PC-9 (cell line): Measurements from ENCODE around the gene S100Z.

Source experiments
- EZH2 ChIP-seq: fragments of 200-600 bp; sonication (generic); IDR thresholded peaks from 2 replicates; pipeline ENCODE4 v1.8.0; 2017; ENCODE audit warnings: antibody characterized with exemption, low read depth
- TF ChIP-seq, protein P1 (sequence below): fragments of 200-600 bp; sonication (generic); conservative IDR thresholded peaks from 2 replicates; pipeline ENCODE4 v1.6.1; 2017; ENCODE audit warnings: mixed run types, antibody characterized with exemption, mild to moderate bottlenecking, moderate library complexity

DNA sequence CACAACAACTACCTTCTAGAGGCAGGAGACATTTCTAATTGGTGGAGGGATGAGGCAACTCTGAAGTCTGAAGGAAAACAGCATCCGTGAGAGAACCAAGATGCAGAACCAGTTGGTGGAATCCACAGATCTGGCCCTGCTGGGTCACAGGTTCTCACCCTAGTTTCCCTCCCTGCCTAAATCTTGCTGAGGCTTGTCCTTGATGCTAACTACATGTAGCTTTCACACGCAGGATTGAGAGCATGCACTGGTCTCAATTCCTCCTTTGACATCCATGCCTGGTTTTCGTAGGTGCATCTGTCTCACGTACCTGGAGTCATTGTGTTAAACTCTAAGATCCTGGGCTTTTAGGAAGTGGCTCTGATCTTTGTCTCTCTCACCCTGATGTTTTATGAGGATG, 40.7 kb upstream of the S100Z start:
- TF ChIP-seq, protein P1, sequence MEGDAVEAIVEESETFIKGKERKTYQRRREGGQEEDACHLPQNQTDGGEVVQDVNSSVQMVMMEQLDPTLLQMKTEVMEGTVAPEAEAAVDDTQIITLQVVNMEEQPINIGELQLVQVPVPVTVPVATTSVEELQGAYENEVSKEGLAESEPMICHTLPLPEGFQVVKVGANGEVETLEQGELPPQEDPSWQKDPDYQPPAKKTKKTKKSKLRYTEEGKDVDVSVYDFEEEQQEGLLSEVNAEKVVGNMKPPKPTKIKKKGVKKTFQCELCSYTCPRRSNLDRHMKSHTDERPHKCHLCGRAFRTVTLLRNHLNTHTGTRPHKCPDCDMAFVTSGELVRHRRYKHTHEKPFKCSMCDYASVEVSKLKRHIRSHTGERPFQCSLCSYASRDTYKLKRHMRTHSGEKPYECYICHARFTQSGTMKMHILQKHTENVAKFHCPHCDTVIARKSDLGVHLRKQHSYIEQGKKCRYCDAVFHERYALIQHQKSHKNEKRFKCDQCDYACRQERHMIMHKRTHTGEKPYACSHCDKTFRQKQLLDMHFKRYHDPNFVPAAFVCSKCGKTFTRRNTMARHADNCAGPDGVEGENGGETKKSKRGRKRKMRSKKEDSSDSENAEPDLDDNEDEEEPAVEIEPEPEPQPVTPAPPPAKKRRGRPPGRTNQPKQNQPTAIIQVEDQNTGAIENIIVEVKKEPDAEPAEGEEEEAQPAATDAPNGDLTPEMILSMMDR, result no peak
- TF ChIP-seq EZH2, result no peak
